ENCODE results near the gene CRYBG3. TPM values are rescaled to one million over a fixed set of nuclear protein-coding genes. Genes with fewer than 3 reads are reported as not detected.

The CRYBG3 gene
- polyA plus RNA-seq, 1 donor (not counting 4 experiments of a cell fraction or from before 2014, with no cell fraction given): 6.9 TPM

DNA sequence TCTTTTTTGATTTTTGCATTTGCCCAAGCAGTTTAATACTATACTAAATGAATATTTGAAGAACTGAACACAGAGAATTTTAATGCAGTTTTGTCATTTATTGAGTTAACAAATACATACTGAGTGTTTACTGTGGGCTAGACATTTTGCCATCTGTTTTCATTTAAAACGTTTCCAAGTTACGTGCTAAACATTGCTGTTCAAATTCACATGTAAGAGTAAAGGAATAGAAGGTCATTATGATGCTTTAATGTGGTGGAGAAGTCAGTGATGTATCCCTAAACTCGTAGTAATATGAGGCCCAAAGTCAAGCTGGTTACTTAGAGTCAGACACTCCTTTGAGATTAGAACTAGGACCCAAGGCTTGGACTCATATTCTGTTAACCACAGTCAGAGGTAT, 49.4 kb downstream of the CRYBG3 start:
- no peak for TF ChIP-seq EZH2 (IDR thresholded peaks at IDR 0.05; ENCODE audit: low read length)
- TF ChIP-seq, protein P1, sequence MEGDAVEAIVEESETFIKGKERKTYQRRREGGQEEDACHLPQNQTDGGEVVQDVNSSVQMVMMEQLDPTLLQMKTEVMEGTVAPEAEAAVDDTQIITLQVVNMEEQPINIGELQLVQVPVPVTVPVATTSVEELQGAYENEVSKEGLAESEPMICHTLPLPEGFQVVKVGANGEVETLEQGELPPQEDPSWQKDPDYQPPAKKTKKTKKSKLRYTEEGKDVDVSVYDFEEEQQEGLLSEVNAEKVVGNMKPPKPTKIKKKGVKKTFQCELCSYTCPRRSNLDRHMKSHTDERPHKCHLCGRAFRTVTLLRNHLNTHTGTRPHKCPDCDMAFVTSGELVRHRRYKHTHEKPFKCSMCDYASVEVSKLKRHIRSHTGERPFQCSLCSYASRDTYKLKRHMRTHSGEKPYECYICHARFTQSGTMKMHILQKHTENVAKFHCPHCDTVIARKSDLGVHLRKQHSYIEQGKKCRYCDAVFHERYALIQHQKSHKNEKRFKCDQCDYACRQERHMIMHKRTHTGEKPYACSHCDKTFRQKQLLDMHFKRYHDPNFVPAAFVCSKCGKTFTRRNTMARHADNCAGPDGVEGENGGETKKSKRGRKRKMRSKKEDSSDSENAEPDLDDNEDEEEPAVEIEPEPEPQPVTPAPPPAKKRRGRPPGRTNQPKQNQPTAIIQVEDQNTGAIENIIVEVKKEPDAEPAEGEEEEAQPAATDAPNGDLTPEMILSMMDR (optimal IDR thresholded peaks at IDR 0.05 in 1 of 3, IDR thresholded peaks at IDR 0.05 in 1 of 3, conservative IDR thresholded peaks at IDR 0.05 in 1 of 3; ENCODE audit: extremely low read depth in 1 of 3, insufficient read depth in 2 of 3, low read length in 3 of 3): no peak
- no peak for FAIRE-seq
- Histone ChIP-seq H3K27me3 (ENCODE audit: control insufficient read depth, extremely low read depth, insufficient read depth, low read length) (no peaks in the 10 kb centered on the region), H2AFZ (ENCODE audit: control insufficient read depth, low read length) (no peak overlapping the region), H3K79me2 (ENCODE audit: control insufficient read depth, insufficient read depth, low read length) (no peaks in the 10 kb centered on the region), H3K27ac (ENCODE audit: control insufficient read depth, insufficient read depth, low read length) (peak overlapping the region; percentile 66), H3K4me2 (ENCODE audit: control insufficient read depth, extremely low read depth, insufficient read depth, low read depth, low read length) (peak overlapping the region; percentile 60), H4K20me1 (ENCODE audit: control insufficient read depth, extremely low read depth, insufficient read depth, low read length) (no peaks in the 10 kb centered on the region), H3K9me1 (ENCODE audit: control insufficient read depth, extremely low read depth, insufficient read depth, low read length) (no peaks in the 10 kb centered on the region), H3K9ac (ENCODE audit: control insufficient read depth, extremely low read depth, insufficient read depth, low read length) (no peak overlapping the region), H3K36me3 (ENCODE audit: control insufficient read depth in 2 of 2, extremely low read depth in 1 of 2, insufficient read depth in 2 of 2, low read length in 2 of 2) (no peaks in the 10 kb centered on the region), H3K9me3 (ENCODE audit: control insufficient read depth, low read depth, low read length) (no peaks in the 10 kb centered on the region), H3K4me3 (ENCODE audit: control insufficient read depth in 2 of 3, extremely low read depth in 1 of 3, insufficient read depth in 2 of 3, low read depth in 1 of 3, low read length in 3 of 3) (no peak overlapping the region), H3K4me1 (ENCODE audit: control insufficient read depth, extremely low read depth, insufficient read depth, low read length) (peaks cover 22% of the 10 kb centered on the region)
- dilution Hi-C loops (cut with MboI; ENCODE audit: extremely low pct_ligation_motif_present, low sequenced_read_pairs): no loop called here
- DNase-seq (ENCODE audit: low read depth, low spot score): no peak

DNA sequence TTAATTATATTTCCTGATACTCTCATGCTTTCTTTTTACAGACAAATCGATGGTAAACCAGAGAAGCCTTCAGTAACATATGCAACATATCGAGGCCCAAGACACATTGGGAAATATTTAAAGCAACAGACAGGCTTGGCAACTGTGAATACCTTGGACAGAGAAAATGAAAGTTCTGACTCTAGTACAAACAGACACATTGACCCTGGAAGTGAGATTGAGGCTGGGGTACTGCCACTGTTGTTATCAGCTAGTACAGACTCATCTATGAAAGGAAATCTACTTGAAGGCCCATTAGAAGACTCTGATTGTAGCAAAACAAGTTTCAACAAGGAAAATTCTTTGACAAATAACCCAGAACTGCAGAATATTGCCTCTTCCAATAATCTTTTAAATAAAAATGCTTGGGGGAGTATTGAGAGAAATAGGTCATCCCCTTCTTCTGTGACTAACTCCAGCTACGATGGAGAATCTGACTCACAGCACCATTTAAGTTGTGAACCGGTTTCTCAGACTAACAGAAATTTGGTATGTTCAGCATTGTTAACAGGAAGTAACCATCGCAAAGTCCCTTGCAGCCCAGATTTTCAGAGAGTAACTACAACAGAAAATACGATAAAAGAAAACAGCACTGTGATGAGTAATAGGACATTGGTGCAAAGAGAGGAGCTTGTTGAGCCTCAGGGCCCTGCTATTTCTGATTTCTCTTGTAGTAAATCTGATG, 50.2 kb downstream of the CRYBG3 start:
- H3K9me1 ChIP-seq (ENCODE audit: control insufficient read depth, extremely low read depth, insufficient read depth, low read length): no peaks in the 10 kb centered on the region
- peaks cover 22% of the 10 kb centered on the region for H3K4me1 ChIP-seq (ENCODE audit: control insufficient read depth, extremely low read depth, insufficient read depth, low read length)
- H3K36me3 ChIP-seq (ENCODE audit: control insufficient read depth in 2 of 2, extremely low read depth in 1 of 2, insufficient read depth in 2 of 2, low read length in 2 of 2): no peaks in the 10 kb centered on the region
- H3K4me3 ChIP-seq (ENCODE audit: control insufficient read depth in 2 of 3, extremely low read depth in 1 of 3, insufficient read depth in 2 of 3, low read depth in 1 of 3, low read length in 3 of 3): peak overlapping the region in 2 of 3 experiments; percentile 13 to 43
- H2AFZ ChIP-seq (ENCODE audit: control insufficient read depth, low read length): no peak overlapping the region
- FAIRE-seq (peak; percentile 91), DNase-seq (ENCODE audit: low read depth, low spot score) (peak; percentile 77)
- peak overlapping the region; percentile 66 for H3K27ac ChIP-seq (ENCODE audit: control insufficient read depth, insufficient read depth, low read length)
- TF ChIP-seq, protein P1 (optimal IDR thresholded peaks at IDR 0.05 in 1 of 3, IDR thresholded peaks at IDR 0.05 in 1 of 3, conservative IDR thresholded peaks at IDR 0.05 in 1 of 3; ENCODE audit: extremely low read depth in 1 of 3, insufficient read depth in 2 of 3, low read length in 3 of 3): no peak
- no peak for TF ChIP-seq EZH2 (IDR thresholded peaks at IDR 0.05; ENCODE audit: low read length)
- H3K4me2 ChIP-seq (ENCODE audit: control insufficient read depth, extremely low read depth, insufficient read depth, low read depth, low read length): peak overlapping the region; percentile 60
- H3K79me2 ChIP-seq (ENCODE audit: control insufficient read depth, insufficient read depth, low read length): no peaks in the 10 kb centered on the region
- no peaks in the 10 kb centered on the region for H4K20me1 ChIP-seq (ENCODE audit: control insufficient read depth, extremely low read depth, insufficient read depth, low read length)
- H3K9me3 ChIP-seq (ENCODE audit: control insufficient read depth, low read depth, low read length): no peaks in the 10 kb centered on the region
- peak overlapping the region; percentile 60 for H3K9ac ChIP-seq (ENCODE audit: control insufficient read depth, extremely low read depth, insufficient read depth, low read length)
- H3K27me3 ChIP-seq (ENCODE audit: control insufficient read depth, extremely low read depth, insufficient read depth, low read length): no peaks in the 10 kb centered on the region
- dilution Hi-C loops (cut with MboI; ENCODE audit: extremely low pct_ligation_motif_present, low sequenced_read_pairs): no loop called here
